Neural cell (in vitro differentiated cells): ENCODE measurements around the gene FAM20C.
A peak's percentile ranks its signal among the peaks of the same experiment; 100 is the strongest.

Experiments used
- CTCF ChIP-seq: fragments of 450-650 bp; IDR thresholded peaks from 2 replicates; pipeline ENCODE4 v1.5.1; 2014; ENCODE audit warnings: antibody characterized with exemption, mild to moderate bottlenecking, moderate library complexity; ENCODE audit not compliant: poor library complexity, severe bottlenecking
- EP300 ChIP-seq: fragments of 450-650 bp; conservative IDR thresholded peaks from 2 replicates; pipeline ENCODE4 v1.6.1; 2014; ENCODE audit warnings: antibody characterized with exemption, mild to moderate bottlenecking, moderate library complexity; ENCODE audit not compliant: poor library complexity, severe bottlenecking
- EZH2 ChIP-seq: fragments of 200-600, 300-800 bp; shearing (Covaris generic), sonication (generic); IDR thresholded peaks from 2 replicates; pipeline ENCODE4 v1.6.1; 2014; ENCODE audit warnings: antibody characterized with exemption, low read length, borderline replicate concordance, mild to moderate bottlenecking; ENCODE audit not compliant: insufficient read depth, poor library complexity, severe bottlenecking
- MXI1 ChIP-seq: fragments of 450-650 bp; conservative IDR thresholded peaks from 2 replicates; pipeline ENCODE4 v1.6.1; 2014; ENCODE audit warnings: antibody characterized with exemption, mild to moderate bottlenecking; ENCODE audit not compliant: poor library complexity, severe bottlenecking
- POLR2AphosphoS5 ChIP-seq: IDR thresholded peaks from 2 replicates; pipeline ENCODE4 v1.6.1; 2012
- RAD21 ChIP-seq: fragments of 450-650 bp; conservative IDR thresholded peaks from 2 replicates; pipeline ENCODE4 v1.6.1; 2014; ENCODE audit warnings: antibody characterized with exemption, mild to moderate bottlenecking, moderate library complexity
- REST ChIP-seq: IDR thresholded peaks from 2 replicates; pipeline ENCODE4 v1.6.1; 2012; ENCODE audit warnings: borderline replicate concordance
- SMC3 ChIP-seq: fragments of 450-650 bp; conservative IDR thresholded peaks from 2 replicates; pipeline ENCODE4 v1.6.1; 2014; ENCODE audit warnings: antibody characterized with exemption, mild to moderate bottlenecking, moderate library complexity; ENCODE audit not compliant: poor library complexity
- TAF1 ChIP-seq: IDR thresholded peaks from 2 replicates; pipeline ENCODE4 v1.6.1; 2012; ENCODE audit warnings: low read depth

GRCh38 chr7:191981-192649 is at the start of gene FAM20C:
- TF ChIP-seq POLR2AphosphoS5 (peak; percentile 85), REST (peak; percentile 59), RAD21 (peak; percentile 7), EZH2 (no peak), CTCF (no peak), SMC3 (no peak), TAF1 (peak; percentile 89), EP300 (peak; percentile 12), MXI1 (peak; percentile 40)
